Mucosa of descending colon (tissue), 3 donors: ENCODE results near the gene IMPG2. TPM values are rescaled to one million over a fixed set of nuclear protein-coding genes. Genes with fewer than 3 reads are reported as not detected.

ENCODE experiments used
- ATAC-seq: fragments of 200-7000 bp; cut with Tn5 transposase; one replicate; pipeline ENCODE4 v1.9.1; 2020; ENCODE audit warnings: mild to moderate bottlenecking, moderate library complexity
- DNase-seq, 3 donors: peaks; one replicate each; pipeline ENCODE4 v3.0.0-alpha.2; 2020
- H3K36me3 ChIP-seq: fragments of 200-600 bp; one replicate; pipeline ENCODE4 v1.8.0; 2021; ENCODE audit warnings: low read depth, mild to moderate bottlenecking
- H3K4me1 ChIP-seq: fragments of 200-600 bp; one replicate; pipeline ENCODE4 v1.8.0; 2021; ENCODE audit warnings: low read depth, mild to moderate bottlenecking
- H3K4me3 ChIP-seq: fragments of 200-600 bp; one replicate; pipeline ENCODE4 v1.8.0; 2021; ENCODE audit warnings: mild to moderate bottlenecking
- H3K9me3 ChIP-seq: fragments of 200-600 bp; one replicate; pipeline ENCODE4 v1.8.0; 2021; ENCODE audit warnings: mild to moderate bottlenecking
- intact Hi-C, 2 donors: fragments of 100-400 bp; cut with DNase I in 1 of 2; cut with micrococcal nuclease in 1 of 2; formaldehyde crosslinking; loops; one replicate each; pipeline versions ENCODE4 v1.11.0 to v1.11.1; 2022; cut with DNase I, micrococcal nuclease
- total RNA-seq, 3 donors: library from RNA; stranded (reverse); fragmentation: NEBNext Ultra II Directional in 2 of 3; extraction: Animal tissue kit (Norgen Biotek cat#: 25700) in 2 of 3; gene quantifications; one replicate each; pipeline versions ENCODE4 v1.2.1 to v1.2.4, GENCODE V29; 2021 to 2023
- TF ChIP-seq, protein P1 (sequence below): fragments of 200-600 bp; IDR thresholded peaks from one replicate; pipeline ENCODE4 v1.8.0; 2022; ENCODE audit warnings: antibody characterized with exemption, mild to moderate bottlenecking
- donor health status: DM: no; HTN: no; CAD: no; lungs with moderate emphysema.
- donor health status: DM: no; HTN: no; CAD: no.
- donor health status: DM: no; HTN: yes; CAD: no.

The IMPG2 gene
- total RNA-seq, 3 donors from 2014 or later, result 0.09 to 0.22 (median 0.12) TPM

DNA sequence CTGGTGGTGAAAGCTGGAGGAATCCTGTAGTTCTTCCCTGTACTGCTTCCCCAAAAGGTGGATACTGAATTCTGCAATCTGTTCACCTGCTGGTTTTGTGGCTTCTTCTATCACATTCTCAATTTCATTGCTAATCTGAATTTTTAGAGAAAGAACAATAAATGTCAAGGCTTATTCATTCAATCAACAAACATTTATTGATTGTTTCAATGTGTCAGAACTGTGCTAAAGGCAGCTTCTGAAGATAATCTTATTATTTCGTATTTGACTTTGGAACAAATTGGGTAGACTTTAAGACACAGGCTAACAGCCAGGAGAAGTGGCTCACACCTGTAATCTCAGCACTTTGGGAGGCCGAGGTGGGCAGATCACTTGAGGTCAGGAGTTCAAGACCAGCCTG, 46.8 kb downstream of the IMPG2 start:
- intact Hi-C loops, result no loop called here
- TF ChIP-seq, protein P1, sequence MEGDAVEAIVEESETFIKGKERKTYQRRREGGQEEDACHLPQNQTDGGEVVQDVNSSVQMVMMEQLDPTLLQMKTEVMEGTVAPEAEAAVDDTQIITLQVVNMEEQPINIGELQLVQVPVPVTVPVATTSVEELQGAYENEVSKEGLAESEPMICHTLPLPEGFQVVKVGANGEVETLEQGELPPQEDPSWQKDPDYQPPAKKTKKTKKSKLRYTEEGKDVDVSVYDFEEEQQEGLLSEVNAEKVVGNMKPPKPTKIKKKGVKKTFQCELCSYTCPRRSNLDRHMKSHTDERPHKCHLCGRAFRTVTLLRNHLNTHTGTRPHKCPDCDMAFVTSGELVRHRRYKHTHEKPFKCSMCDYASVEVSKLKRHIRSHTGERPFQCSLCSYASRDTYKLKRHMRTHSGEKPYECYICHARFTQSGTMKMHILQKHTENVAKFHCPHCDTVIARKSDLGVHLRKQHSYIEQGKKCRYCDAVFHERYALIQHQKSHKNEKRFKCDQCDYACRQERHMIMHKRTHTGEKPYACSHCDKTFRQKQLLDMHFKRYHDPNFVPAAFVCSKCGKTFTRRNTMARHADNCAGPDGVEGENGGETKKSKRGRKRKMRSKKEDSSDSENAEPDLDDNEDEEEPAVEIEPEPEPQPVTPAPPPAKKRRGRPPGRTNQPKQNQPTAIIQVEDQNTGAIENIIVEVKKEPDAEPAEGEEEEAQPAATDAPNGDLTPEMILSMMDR, result no peak
- H3K4me1 ChIP-seq, result no peaks in the 10 kb centered on the region
- H3K9me3 ChIP-seq, result no peaks in the 10 kb centered on the region
- no peaks in the 10 kb centered on the region for H3K36me3 ChIP-seq
- ATAC-seq (no peak), DNase-seq (no peak)
- no peak overlapping the region for H3K4me3 ChIP-seq

DNA sequence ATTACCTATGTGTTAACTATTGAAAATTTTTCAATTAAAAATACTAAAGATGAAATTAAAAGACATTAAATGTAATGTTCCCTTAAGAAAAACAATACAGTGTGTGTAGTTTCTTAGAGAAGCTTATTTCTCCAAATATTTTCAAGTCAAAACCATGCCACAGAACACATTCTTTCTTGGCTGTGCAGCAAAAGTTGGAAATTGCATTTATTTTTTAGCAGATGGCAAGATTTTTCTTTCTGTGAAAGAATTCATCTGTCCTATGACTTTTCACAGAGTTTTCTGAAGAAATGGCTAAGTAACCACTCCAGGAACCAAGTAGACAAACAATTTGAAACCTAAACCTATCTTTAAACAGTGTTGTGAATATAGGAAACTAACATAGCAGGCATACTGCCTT, 47.2 kb downstream of the IMPG2 start:
- Histone ChIP-seq H3K4me1 (no peaks in the 10 kb centered on the region), H3K4me3 (no peak overlapping the region), H3K36me3 (no peaks in the 10 kb centered on the region), H3K9me3 (no peaks in the 10 kb centered on the region)
- no peak for DNase-seq
- intact Hi-C loops, result no loop called here
- no peak for ATAC-seq
- TF ChIP-seq, protein P1, result no peak

DNA sequence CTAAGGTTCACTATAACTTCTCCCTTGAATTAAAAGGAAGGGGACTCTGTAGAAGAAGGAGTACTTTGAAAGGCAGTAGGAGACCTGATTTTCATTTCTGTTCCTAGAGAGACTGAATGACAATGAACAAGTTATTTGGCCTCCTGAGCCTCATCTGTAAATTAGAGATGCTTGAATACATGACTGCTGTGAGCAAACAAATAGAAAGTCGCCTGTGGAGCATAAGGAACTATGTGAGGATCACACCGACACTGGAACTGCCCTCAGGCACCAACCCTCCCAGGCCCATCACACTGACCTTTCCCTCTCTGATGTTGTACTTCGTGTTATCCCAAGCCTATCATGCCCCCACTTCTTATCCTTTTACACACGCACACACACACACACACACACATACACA, 48.6 kb downstream of the IMPG2 start:
- no peak for DNase-seq
- no peak for ATAC-seq
- Histone ChIP-seq H3K4me3 (no peak overlapping the region), H3K9me3 (no peaks in the 10 kb centered on the region), H3K4me1 (no peaks in the 10 kb centered on the region), H3K36me3 (no peaks in the 10 kb centered on the region)
- intact Hi-C loops, result no loop called here
- TF ChIP-seq, protein P1, result no peak

DNA sequence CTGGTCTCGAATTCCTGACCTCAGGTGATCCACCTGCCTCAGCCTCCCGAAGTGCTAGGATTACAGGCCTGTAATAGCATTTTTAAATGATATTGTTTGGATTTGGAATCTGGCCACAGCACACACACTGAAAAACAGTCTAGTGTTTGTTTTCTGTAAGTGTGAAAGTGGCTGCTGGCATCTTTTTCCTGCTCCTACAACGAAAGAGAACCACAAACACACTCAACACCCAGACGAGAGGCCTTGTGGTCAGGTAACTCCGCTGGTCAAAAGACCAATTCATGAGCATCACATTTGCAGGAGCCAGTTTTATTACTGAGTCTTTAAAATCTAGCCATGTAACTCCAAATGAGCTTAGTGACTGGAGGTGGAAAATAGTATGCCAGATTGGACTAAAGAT, 50.2 kb downstream of the IMPG2 start:
- no peaks in the 10 kb centered on the region for H3K36me3 ChIP-seq
- no peaks in the 10 kb centered on the region for H3K9me3 ChIP-seq
- ATAC-seq (no peak), DNase-seq (no peak)
- TF ChIP-seq, protein P1, result no peak
- H3K4me1 ChIP-seq, result no peaks in the 10 kb centered on the region
- no peak overlapping the region for H3K4me3 ChIP-seq
- intact Hi-C loops, result no loop called here

DNA sequence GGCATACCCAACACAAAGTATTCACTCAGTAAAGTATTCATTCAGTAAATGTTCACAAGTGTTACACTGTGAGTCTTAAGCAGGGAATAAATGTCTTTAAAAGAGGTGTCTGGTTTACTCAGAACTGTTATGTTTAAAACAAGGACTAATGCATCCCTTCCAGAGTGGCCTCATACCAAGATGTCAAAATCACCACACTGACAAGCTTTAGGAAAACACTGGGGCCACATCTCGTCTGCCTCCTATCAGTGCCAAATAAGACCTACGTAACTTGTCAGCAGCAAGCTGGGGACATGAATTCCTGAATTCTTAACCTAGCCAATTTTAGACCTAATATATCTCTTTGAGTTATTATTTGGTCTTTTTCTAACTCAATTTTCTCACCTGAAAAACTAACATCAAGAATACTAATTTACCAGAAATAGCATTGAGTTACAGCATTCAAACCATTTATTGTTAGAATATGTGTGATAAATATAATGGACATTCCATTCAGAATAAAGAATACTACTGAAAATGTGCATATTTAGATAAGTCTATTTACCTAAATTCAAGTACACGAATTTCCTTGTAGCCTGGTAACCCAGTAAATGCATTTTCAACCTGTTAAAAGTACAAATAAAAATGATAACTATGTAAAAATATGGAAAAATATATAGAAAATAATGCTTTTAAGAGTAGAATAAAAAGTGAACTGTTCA, 51.3 kb downstream of the IMPG2 start:
- intact Hi-C loops, result no loop called here
- Histone ChIP-seq H3K4me3 (no peak overlapping the region), H3K36me3 (no peaks in the 10 kb centered on the region), H3K9me3 (no peaks in the 10 kb centered on the region), H3K4me1 (no peaks in the 10 kb centered on the region)
- no peak for ATAC-seq
- no peak for DNase-seq
- TF ChIP-seq, protein P1, result no peak

DNA sequence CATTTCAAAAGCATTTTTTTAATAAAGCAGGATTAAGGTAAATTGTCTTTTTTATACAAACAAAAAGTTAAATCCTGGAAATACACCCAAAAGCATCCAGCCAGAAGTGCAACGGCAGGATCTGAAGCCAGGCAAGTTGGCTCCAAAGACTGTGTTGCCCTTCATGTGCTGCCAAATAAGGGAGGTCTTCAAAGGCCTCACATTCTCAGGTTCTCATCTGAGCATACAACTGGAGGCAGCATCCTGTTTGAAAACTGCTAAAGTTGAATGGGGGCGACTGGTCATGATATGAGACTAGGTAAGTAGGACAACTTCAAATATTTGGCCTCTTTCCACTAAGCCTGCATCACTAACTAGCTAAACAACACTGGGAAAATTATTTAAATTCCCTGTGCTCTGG, 52.2 kb downstream of the IMPG2 start:
- Histone ChIP-seq H3K9me3 (no peaks in the 10 kb centered on the region), H3K4me3 (no peak overlapping the region), H3K4me1 (no peaks in the 10 kb centered on the region), H3K36me3 (no peaks in the 10 kb centered on the region)
- TF ChIP-seq, protein P1, result no peak
- ATAC-seq (no peak), DNase-seq (no peak)
- intact Hi-C loops, result no loop called here
